ENCODE results near the gene LRBA.

The LRBA gene

GRCh38 chr4:150255610-150256224, 759.4 kb downstream of the LRBA start:
- DNase-seq, result no peak

- DNase-seq, result no peak
These were observed 761.0 kb downstream of the LRBA start for GRCh38 chr4:150253965-150254630.

- no peak for DNase-seq
These were observed 761.7 kb downstream of the LRBA start for GRCh38 chr4:150253416-150253815.

GRCh38 chr4:150252741-150253140, 762.3 kb downstream of the LRBA start:
- DNase-seq, result no peak

GRCh38 chr4:150252306-150252705, 762.8 kb downstream of the LRBA start:
- no peak for DNase-seq

- DNase-seq, result no peak
These were observed 763.3 kb downstream of the LRBA start for GRCh38 chr4:150251752-150252190.

GRCh38 chr4:150250998-150251651, 764.0 kb downstream of the LRBA start:
- no peak for DNase-seq

GRCh38 chr4:150250293-150250997, 764.6 kb downstream of the LRBA start:
- DNase-seq, result no peak

GRCh38 chr4:150248181-150248580, 766.9 kb downstream of the LRBA start:
- DNase-seq, result no peak

- no peak for DNase-seq
These were observed 767.9 kb downstream of the LRBA start for GRCh38 chr4:150247184-150247583.

- peak; percentile 25 for DNase-seq
These were observed 770.5 kb downstream of the LRBA start for GRCh38 chr4:150244600-150244999.

- DNase-seq, result no peak
These were observed 771.2 kb downstream of the LRBA start for GRCh38 chr4:150243932-150244331.

- DNase-seq, result peak; percentile 14
These were observed 772.1 kb downstream of the LRBA start for GRCh38 chr4:150242820-150243458.

GRCh38 chr4:150240011-150240410, 775.1 kb downstream of the LRBA start:
- no peak for DNase-seq

GRCh38 chr4:150238591-150238990, 776.5 kb downstream of the LRBA start:
- no peak for DNase-seq

- DNase-seq, result no peak
These were observed 777.8 kb downstream of the LRBA start for GRCh38 chr4:150237110-150237872.

GRCh38 chr4:150236626-150237025, 778.5 kb downstream of the LRBA start:
- DNase-seq, result no peak

- no peak for DNase-seq
These were observed 779.2 kb downstream of the LRBA start for GRCh38 chr4:150235808-150236271.

GRCh38 chr4:150235317-150235716, 779.8 kb downstream of the LRBA start:
- no peak for DNase-seq

- DNase-seq, result no peak
These were observed 780.8 kb downstream of the LRBA start for GRCh38 chr4:150234246-150234645.

GRCh38 chr4:150232029-150232428, 783.1 kb downstream of the LRBA start:
- peak; percentile 12 for DNase-seq

- no peak for DNase-seq
These were observed 783.8 kb downstream of the LRBA start for GRCh38 chr4:150231107-150231770.

Data from NCI-H510A treated with DMSO at 0.1 percent for 48 hours (cell line).